NCI-H748 (cell line): ENCODE results near the gene PRKCZ.

Source experiments
- DNase-seq: peaks from one replicate; lab custom pipeline; 2025; ENCODE audit not compliant: unreplicated experiment; lab: John Stamatoyannopoulos, UW

PRKCZ gene

DNA sequence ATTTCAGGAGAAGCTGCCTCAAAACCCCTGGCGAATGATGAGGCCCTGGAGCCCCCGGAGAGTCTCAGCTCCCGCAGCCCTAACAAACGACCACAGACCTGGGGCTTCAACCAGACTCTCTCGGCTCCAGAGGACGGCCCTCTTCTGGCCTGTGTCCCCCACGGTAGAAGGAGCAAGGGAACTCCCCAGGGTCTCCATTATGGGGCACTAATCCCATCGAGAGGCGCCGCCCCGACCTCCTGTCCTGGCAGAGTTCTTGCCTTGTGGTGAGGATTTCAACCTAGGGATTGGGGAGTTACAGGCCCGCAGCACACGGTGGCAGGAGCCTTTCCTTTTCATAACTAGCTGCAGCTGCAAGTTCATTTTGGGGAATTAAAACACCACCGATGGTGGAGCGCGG is 138.1 kb downstream of the PRKCZ start:
- DNase-seq = no peak

DNA sequence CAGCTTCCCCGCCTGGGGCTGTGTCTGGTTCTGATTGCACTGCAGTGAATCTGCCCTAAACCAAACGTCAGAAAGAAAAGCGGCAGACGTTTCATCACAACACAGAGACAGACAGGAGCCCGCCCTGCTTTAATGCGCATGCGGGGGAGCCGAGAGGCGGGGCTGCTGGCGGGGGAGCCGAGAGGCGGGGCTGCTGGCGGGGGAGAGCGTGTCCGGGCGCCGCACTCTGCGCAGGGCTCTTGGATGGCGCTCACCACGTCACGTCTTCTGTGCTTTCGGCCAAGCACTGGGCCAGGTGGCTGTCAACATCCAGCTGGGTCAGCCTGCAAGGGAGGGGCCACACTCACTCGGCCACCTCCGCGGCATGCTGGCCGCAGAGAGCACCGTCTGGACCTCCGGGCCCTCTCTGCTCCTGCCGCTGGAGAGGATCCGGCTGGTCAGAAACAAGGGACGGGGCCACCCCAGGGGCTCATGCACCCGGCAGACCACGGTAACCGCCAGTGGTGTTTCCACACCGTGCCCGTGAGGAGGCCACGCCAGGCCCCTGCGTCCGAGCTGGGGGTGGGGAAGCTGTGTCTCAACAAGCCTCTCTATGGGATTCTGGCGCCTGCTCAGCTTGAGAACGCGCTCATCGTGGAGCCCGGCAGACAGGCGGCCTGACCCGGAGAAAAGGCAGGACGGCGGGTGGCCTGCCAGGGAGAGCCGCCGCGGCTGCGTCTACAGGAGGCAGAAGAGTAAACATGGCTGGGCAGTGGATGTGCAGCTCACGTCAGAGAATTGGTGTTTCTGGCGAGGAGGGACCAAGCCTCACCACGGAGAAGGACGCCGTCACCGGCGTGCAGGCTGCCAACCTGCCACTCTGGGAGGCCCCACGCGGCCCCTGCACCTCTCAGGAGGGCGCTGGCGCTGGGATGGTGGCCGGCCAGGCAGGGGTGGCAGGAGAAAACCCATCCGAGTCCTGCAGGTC is 139.5 kb downstream of the PRKCZ start:
- DNase-seq = peak; percentile 92

DNA sequence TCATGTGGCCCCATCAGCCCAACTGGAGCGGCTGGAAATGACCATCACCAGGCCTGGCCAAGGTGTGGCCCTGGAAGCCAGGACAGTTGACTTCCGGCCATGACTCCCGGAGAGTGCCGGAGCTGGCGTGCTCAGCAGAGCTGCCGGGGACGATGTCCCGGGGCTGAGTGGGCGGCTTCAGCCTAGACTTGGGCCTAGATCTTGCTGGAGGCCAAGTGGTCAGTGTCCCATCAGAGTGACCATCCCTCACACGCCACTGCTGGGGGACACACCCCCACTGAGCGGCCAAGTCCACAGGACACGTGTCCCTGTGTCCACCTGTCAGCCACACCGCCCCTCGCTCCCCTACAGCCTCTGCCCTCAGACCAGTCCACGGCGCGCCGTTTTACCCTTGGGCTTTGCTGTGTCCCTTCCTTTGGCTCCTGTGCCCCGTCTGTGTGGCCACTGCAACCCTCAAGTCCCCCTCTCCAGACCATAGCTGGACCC is 140.3 kb downstream of the PRKCZ start:
- no peak for DNase-seq

DNA sequence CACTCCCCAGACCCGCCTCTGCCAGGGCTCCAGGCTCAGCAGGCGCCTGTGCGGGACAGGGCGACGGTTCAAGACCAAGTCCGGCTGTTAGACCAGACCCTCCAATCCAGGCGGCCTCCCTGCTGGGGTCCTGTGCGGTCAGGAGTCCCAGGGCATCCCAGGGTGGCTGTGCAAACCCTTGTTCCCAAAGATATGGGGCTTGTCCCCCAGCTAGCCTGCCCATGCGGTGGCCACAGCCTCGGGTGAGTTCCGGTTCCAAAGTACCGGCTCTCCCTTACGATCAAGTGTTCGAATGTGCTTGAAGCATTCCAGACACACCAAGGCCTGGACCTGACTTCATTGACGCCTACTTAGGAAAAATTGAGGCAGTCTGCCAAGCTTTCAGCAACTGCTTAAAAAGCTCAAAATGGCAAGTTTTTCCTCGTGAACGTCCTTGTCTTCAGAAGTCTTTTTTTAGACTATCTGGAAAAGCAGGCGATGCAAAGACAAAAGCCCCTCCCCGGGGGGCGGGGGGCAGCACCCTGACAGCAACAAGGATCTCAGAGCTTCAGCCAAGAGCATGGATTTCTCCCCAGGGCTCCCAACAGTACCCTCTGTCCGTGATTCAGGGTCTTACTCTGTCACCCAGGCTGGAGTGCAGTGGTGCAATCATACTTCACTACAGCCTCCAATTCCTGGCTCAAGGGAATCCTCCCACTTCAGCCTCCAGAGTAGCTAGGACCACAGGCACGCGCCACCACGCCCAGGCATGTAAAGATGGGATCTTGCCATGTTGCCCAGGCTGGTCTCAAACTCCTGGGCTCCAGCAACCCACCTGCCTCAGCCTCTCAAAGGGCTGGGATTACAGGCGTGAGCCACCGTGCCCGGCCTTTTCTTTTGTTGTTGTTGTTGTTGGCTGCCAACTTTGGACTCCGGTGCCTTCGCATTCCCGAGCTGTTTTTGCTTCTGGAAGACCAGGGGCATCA is 142.1 kb downstream of the PRKCZ start:
- no peak for DNase-seq

DNA sequence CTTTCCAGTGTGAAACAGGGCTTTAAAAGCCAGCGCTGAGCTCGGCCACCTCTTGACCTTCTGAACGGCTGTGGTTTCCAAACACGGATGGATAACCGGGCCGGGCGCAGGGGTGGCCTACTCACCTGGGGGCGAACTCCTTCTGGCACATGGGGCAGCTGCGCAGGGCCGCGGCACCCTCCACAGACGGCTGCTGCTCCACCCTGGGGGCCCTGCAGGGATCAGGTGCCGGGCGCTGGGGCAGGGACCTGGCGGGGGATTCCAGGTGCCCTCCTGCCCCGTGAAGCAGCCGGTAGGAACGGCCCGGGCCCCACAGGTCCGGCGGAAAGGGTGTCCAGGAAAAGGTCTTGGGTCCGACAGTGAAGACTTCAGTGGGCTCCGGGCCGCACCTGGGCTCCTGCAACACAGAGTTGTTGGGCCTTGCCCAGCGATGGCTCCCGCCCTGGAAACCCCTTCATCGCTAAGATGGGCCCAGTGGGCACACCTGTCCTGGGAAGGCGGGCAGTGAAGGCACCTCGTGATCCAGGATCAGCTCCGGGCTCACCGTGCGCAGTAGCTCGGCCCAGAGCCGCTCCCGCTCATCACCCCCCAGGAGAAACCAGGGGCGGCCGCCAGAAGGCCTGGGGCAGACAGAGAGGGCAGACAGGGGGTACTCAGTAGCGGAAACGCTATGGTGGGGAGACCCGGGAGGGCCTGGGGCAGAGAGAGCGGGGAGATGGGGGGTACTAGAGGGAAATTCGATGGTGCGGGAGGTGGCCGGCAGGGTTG is 143.5 kb downstream of the PRKCZ start:
- DNase-seq = peak; percentile 8

DNA sequence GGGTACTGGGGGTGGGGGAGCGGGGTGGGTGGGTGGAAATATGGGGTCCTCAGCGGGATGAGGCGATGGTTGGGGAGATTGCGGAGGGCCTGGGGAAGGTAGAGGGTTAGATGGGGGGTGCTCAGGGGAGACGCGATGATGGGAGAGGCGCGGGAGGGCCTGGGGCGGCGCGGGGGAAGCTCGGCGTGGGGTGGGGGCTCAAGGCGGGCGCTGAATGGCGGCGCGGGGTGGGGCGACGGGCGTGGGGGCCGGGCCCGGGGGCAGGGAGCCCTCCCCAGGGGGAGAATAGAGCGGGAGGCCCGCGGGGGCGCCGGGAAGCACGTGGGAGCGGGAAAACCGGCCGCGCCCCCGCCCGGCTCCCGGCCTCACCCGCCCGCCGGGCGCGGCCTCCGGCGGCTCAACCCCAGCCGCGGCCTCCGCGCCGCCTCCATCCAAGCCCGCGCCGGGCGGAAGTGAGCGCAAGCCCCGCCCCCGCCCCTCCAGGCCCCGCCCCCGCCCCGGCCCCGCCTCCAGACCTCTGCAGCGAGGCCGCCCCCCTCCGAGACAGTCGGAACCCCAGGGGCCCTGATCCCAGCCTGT is 144.2 kb downstream of the PRKCZ start, which contains the start of gene FAAP20:
FAAP20 (minus strand) TSS at position 454 of the 579 bp plus-strand sequence; CDS start at position 431, 23 bp downstream.
- DNase-seq = peak; percentile 62

DNA sequence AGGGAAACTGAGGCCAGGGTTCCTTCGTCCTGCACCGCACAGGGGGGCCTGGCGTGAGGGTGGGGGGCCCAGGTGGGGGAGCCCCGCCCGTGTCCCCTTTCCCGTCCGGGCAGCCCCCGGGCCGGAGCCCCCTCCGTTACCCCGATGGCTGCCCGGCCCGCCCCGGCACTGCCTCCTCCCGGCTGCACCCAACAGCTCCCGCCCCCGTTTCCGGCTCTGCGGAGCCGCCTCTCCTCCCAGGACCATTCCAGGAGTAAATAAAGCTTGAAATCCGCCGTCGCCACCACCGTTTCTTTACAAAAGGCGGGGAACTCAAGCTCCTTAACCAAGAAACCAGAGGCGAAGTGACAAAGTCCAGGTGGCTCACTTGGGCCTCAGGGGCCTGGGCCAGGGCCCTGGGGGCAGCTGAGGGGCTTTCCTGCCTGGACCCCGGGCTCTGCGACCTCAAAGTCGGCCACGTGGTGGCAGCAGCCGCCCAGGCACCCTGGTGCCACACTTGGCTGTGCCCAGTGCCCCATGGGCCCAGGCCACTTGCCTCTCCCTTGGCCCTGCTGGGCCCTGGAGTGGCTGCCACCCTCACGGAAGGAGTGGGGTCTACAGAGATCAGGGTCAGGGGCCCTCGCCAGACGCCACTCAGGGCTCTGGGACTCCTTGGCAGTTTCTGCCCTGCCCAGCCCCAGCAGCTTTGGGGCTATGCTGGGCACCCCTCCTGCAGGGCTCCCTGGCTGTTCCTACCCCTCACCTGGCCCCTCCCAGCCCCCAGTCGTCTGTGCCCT is 144.9 kb downstream of the PRKCZ start:
- peak; percentile 84 for DNase-seq

DNA sequence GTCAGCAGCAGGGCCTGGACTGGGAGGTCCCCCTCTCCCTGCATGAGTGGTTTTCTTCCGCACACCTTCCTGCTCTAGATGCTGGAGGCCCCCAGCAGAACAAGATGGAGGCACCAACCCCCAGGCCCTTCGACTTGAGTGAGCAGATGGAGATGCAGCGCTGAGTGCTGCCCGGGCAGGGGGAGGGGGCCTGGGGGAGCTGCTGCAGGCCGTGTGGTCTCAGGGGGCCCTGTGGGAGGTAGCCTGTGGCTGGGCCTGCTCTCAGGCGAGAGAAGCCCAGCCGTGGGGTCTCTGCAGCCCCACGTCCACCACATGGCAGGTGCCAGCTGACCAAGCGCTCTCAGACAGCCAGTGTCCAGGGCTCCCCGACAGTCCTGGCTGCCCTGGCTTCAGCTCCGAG is 145.6 kb downstream of the PRKCZ start:
- no peak for DNase-seq

DNA sequence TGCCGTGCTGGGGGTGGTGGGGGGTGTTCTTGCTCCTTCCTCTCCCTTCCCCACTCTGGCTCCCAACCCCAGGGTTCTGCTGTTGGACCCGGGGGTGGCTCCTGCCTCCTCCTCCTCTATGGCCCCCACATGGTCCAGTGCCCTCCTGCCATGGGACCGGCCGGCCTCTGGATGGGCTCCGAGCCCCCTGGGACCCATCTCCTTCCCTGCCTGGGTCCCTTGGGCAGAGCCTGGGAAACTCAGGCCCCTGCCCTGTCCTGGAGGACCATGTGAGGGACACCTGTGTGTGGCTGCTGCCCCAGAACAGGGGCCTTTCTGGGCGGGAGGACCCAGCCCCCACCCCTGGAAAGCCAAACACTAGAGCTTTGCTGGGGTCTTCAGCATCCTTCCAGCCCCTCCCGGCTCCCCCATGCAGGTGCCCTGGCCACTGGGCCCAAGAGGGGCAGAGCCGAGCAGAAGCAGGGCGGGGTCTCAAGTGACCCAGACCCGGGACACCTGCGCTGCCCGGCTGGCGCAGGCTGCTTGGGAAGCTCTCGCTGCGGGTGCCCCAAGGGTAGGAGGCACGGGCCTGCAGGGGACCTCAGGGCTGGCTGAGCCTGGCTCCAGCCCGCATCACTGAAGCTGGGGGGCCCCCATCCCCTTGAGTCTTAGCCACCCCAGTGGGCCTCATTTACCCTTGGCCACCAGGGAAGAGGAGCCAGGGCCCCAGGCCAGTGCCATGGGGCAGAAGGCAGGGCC is 146.9 kb downstream of the PRKCZ start:
- DNase-seq = no peak

DNA sequence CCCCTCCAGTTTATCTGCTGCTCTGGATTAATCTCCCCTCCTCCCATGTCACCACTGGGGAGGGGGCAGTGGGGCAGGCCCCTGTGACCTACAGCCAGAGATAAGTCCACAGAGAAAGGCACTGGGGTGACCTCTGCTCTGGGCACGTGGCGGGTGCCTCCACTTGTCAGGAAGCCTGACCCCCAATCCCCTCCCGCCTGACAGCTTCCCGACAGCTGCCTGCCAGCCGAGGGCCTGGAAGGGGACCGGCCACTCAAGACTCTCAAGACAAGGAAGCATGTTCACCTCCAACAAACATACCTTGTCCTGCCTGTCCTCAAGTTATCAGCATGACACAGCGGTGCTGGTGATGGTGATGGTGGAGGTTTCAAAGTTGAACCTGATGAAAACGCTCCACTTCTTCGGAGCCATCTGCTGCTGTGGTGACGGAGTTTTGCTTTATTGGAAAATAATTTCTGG is 147.5 kb downstream of the PRKCZ start:
- no peak for DNase-seq

DNA sequence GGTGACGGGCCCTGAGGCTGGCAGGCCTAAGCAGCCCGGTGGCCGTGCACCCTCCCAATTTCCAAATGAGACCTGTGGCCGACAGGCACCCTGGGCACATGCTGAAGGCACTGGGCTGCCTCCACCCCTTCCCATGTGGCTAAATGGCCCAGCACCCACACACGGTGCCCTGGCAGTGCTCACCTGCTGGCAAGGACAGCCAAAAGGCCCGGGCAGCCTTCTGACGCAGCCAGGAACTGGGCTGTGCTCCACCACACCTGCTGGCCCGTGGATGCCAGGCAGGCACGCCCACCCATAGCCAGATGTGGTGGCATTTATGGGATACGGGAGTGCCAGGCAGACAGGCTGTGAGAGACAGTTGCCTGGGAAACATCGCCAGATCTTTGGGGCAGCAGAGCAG is 148.4 kb downstream of the PRKCZ start:
- no peak for DNase-seq

DNA sequence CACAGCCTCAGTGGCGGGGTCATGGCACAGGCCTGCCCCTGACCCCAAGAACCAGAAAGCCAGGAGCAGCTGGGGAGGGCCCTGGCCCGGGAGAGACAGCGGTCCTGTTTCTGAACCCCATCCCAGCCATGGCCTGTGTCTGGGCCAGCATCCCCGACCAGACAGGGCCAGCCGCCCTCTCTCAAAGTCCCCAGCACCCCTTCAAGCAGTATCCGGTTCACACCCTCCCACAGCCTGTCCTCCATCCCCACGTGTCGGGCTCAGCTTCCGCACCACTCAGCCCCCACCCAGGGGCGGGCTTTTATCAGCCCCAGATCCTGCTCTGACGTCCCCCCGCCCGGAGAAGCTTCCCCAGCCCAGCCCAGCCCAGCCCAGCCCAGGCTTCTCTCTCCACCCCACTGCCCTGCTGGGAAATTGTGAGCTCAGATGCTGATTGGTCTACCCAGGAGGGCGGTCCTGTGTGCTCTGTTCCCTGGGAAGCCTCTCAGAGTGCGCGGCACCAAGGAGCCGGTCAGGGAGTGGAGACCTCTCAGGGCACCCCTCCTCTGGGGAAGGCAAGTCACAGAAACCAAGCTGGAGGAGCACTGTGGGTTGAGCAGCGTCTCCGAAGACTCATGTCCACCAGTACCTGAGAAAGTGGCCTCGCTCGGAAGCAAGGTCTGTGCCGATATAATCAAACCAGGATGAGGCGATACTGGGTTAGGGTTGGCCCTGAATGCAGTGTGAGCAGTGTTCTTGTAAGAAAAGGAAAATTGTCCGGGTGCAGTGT is 149.0 kb downstream of the PRKCZ start:
- DNase-seq = peak; percentile 5

DNA sequence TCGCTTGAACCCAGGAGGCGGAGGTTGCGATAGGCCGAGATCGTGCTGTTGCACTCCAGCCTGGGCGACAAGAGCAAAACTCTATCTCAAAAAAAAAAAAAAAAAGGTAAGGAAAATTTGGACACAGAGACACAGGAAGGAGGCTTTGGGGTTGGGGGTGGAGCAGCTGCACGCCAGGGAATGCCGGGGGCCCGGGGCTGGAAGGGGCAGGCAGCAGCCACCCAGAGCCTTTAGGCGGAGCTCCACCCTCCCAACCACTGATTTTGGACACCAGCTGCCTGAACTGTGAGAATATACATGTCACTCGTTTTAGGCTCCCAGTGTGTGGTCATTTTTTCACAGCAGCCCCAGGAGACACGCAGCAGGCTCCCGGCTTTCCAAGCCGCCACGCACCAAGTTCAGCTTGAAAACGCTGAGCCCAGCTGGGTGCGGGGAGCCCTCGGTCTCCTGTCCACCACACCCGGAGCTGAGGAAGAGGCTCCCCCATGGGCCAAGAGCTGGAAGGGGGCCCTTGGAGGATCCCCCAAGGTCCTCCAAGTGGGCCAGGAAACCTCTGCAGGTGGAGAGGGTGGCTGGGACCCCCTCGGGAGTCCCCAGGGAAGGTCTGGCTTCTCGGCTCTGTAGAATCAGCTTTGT is 150.2 kb downstream of the PRKCZ start:
- no peak for DNase-seq

DNA sequence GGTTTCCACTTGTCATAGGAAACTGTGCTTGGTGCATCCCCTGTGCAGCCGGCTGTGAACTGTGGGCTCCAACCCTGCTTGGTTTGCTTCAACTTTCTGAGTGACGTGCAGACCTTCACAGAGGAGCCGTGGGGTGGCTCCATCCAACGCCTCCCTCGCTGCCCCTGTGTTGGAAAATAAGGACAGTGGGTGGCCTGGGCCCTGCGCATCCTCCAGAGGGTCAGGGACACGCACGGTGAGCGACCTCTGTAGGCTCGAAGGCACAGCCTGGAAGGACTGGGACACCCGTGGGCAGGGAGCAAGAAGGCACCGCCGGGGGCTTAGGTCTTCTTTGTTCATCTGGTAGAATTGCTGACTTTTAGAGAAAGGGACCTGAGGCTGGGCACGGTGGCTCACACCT is 150.9 kb downstream of the PRKCZ start:
- no peak for DNase-seq

DNA sequence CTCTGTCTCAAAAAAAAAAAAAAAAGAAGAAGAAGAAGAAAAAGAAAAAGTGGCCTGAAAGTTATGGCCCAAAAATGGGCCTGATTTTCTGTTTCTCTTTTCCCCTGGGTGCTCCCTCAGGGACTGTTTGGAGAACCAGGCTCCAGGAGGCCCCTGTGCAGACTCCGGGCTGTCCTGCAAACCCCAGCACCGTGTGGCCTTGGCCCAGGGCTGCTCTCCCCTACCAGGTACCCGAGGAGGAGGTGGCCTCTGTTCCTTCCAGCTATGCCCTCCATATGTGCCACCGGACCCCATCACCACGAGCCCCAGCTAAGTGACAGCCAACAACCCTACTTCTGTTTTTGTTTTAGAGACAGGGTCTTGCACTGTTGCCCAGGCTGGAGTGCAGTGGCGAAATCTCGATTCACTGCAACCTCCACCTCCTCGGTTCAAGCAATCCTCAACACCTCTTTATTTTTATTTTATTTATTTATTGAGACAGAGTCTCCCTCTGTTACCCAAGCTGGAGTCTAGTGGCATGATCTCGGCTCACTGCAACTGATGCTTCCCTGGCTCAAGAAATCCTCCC is 151.9 kb downstream of the PRKCZ start:
- no peak for DNase-seq

DNA sequence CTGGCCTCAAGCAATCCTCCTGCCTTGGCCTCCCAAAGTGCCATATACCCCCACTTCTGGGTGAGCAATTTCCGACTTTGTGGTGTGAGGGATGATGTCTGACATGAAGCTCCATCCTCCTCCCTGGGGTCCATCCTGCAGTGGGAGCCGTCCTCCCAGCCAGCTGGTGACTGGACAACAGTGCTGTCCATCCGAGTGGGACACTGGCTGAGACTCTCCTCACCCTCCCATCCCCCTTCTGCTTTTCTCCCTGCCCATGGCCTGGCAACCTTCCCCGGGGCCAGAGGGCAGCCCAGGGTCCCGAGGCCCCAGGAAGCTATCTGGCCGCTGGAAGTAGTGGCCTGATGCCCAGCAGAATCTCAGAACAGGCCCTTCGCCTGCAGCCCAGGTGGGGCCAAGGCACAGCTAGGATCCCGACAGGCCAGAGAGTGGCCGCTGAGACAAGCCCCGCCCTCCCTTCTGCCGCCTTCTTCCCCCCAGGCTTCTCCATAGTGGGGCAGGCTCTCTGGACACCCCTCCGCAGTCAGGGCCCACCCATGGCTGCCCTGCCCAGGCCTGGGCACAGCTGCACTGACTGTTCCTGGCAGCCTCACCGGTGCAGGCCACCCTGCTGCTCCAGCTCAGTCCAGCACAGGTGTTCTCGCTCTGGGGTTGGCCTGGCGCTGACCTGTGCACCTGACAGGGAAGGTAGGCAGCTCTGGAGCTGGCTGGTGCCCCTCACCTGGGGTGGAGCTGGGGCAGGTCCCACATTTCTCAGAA is 152.8 kb downstream of the PRKCZ start:
- no peak for DNase-seq
